K562 (cell line): ENCODE measurements around the gene SHC1.

Source experiments
- CTCF ChIP-seq, 3 experiments: IDR thresholded peaks in 2 of 3; conservative IDR thresholded peaks in 1 of 3; 2 replicates each; pipeline ENCODE4 v1.5.1; 2011 to 2012; ENCODE audit warnings: low read length in 3 of 3, mild to moderate bottlenecking in 3 of 3, control low read depth in 2 of 3, improper control_type of control experiment in 1 of 3, inconsistent platforms in 1 of 3, low read depth in 1 of 3, mixed read lengths in 1 of 3, moderate library complexity in 1 of 3; ENCODE audit not compliant: insufficient read depth in 2 of 3
- EP300 ChIP-seq: IDR thresholded peaks from 2 replicates; pipeline ENCODE4 v1.6.1; 2012; ENCODE audit warnings: low read length, improper control_type of control experiment
- FOS ChIP-seq: IDR thresholded peaks from 3 replicates; pipeline ENCODE4 v1.6.1; 2011; ENCODE audit not compliant: insufficient read length; ENCODE audit errors: extremely low read depth
- HNRNPH1 ChIP-seq: fragments of 200-400 bp; formaldehyde crosslinking; optimal IDR thresholded peaks from 2 replicates; pipeline ENCODE3; 2017; ENCODE audit warnings: low read depth, mild to moderate bottlenecking, low read length, moderate library complexity
- NFRKB ChIP-seq: fragments of 450-650 bp; IDR thresholded peaks from 2 replicates; pipeline ENCODE4 v1.6.1; 2016; ENCODE audit warnings: low read depth
- RB1 ChIP-seq: fragments of 450-650 bp; IDR thresholded peaks from 2 replicates; pipeline ENCODE4 v1.6.1; 2017; ENCODE audit warnings: low read depth, mild to moderate bottlenecking
- TARDBP ChIP-seq: fragments of 450-650 bp; IDR thresholded peaks from 2 replicates; pipeline ENCODE4 v1.6.1; 2016
- ZNF274 ChIP-seq: IDR thresholded peaks from 2 replicates; pipeline ENCODE4 v1.6.1; 2011; ENCODE audit warnings: low read depth, mild to moderate bottlenecking, low read length, moderate library complexity, borderline replicate concordance

GRCh38 chr1:154992721-154993571 lies 22.4 kb upstream of the SHC1 start:
- no peak for TF ChIP-seq FOS
- no peak for TF ChIP-seq HNRNPH1
- TF ChIP-seq RB1 = no peak
- TF ChIP-seq ZNF274 = no peak
- TF ChIP-seq EP300 = peak; percentile 18; the same call in 1 of the 2 replicates
- TF ChIP-seq NFRKB = no peak
- peak in 2 of 3 experiments; percentile 7 to 13; a peak in 1 of 6 replicates for TF ChIP-seq CTCF (IDR thresholded peaks at IDR 0.05 in 2 of 3, conservative IDR thresholded peaks at IDR 0.05 in 1 of 3; ENCODE audit: insufficient read depth in 2 of 3, low read depth in 1 of 3, low read length in 3 of 3)
- TF ChIP-seq TARDBP = no peak
